Body of pancreas (tissue), 4 donors: Measurements from ENCODE around the gene RNF181. TPM values are rescaled to one million over a fixed set of nuclear protein-coding genes. Genes with fewer than 3 reads are reported as not detected.

ENCODE experiments used
- ATAC-seq: fragments of 150-250 bp; one replicate; pipeline ENCODE4 v1.9.1; 2016
- DNase-seq, 4 donors: peaks; one replicate each; pipeline ENCODE4 v3.0.0-alpha.2; 2019
- H3K27ac ChIP-seq, 4 donors: fragments of 200-600 bp; sonication (generic); 1 replicate in 3 of 4; 2 replicates in 1 of 4; pipeline versions ENCODE4 v1.5.1 to v1.6.1; 2016 to 2019; ENCODE audit warnings: mild to moderate bottlenecking in 1 of 4, mixed read lengths in 1 of 4, moderate library complexity in 1 of 4
- H3K27me3 ChIP-seq, 2 donors: fragments of 200-600 bp; sonication (generic); one replicate each; pipeline ENCODE4 v1.6.0; 2016; ENCODE audit warnings: mild to moderate bottlenecking in 1 of 2
- H3K36me3 ChIP-seq, 2 donors: fragments of 200-600 bp; sonication (generic); replicated peaks in 1 of 2; 2 replicates each; pipeline ENCODE4 v1.5.1; 2016; ENCODE audit warnings: low read depth in 2 of 2; ENCODE audit not compliant: insufficient read depth in 1 of 2
- H3K4me1 ChIP-seq: fragments of 200-600 bp; sonication (generic); one replicate; pipeline ENCODE4 v1.6.0; 2016
- H3K4me3 ChIP-seq, 2 donors: fragments of 200-600 bp; sonication (generic); 1 replicate in 1 of 2; 2 replicates in 1 of 2; pipeline ENCODE4 v1.5.1; 2016 to 2019
- H3K9me3 ChIP-seq, 3 donors: fragments of 200-600 bp; sonication (generic); 1 replicate in 2 of 3; 2 replicates in 1 of 3; pipeline ENCODE4 v1.5.1; 2016
- POLR2A ChIP-seq, 3 donors: fragments of 450-650 bp; IDR thresholded peaks; one replicate each; pipeline ENCODE4 v1.6.1; 2016; ENCODE audit warnings: antibody characterized with exemption in 3 of 3, mild to moderate bottlenecking in 2 of 3
- WGBS, 2 donors: methylation state at CpG; one replicate each; pipeline ENCODE4 v1.1.5; 2017; 5-methylcytosine and 5-hydroxymethylcytosine counted together
- intact Hi-C: fragments of 100-400 bp; cut with DNase I; formaldehyde crosslinking; loops from one replicate; pipeline ENCODE4 v1.15.1; 2023
- total RNA-seq, 2 donors: library from RNA; depleted of rRNA; stranded (reverse); fragments of >200 nt; gene quantifications; one replicate each; pipeline ENCODE4 v1.1.0, GENCODE V29; 2016
- TF ChIP-seq, protein P1 (sequence below), 7 experiments: fragments of 450-650 bp in 4 of 7; fragments of 200-600 bp in 3 of 7; sonication (generic) in 3 of 7; IDR thresholded peaks; one replicate each; pipeline ENCODE4 v1.5.1; 2016 to 2019; ENCODE audit warnings: antibody characterized with exemption in 7 of 7

The RNF181 gene
- total RNA-seq, 2 donors from 2014 or later, result 54.4 to 89.5 TPM

DNA sequence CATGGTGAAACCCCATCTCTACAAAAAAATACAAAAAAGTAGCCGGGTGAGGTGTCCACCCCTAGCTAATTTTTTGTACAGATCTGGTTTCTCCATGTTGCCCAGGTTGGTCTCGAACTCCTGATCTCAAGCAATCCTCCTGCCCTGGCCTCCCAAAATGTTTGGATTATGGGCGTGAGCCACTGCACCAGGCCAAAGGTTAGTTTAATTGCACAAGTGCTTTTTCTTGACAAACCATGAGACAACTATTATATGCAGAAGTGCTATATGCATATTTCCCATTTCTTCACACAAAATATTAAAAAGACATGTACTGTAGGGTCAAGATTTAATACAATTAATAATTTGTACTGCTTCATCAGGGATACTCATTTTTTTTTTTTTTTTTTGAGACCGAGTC lies 29.3 kb upstream of the RNF181 start:
- Histone ChIP-seq H3K27me3 (no peaks in the 10 kb centered on the region), H3K4me1 (no peaks in the 10 kb centered on the region), H3K4me3 (no peak overlapping the region), H3K27ac (no peak overlapping the region), H3K36me3 (no peaks in the 10 kb centered on the region), H3K9me3 (no peaks in the 10 kb centered on the region)
- ATAC-seq, result no peak
- TF ChIP-seq, protein P1, sequence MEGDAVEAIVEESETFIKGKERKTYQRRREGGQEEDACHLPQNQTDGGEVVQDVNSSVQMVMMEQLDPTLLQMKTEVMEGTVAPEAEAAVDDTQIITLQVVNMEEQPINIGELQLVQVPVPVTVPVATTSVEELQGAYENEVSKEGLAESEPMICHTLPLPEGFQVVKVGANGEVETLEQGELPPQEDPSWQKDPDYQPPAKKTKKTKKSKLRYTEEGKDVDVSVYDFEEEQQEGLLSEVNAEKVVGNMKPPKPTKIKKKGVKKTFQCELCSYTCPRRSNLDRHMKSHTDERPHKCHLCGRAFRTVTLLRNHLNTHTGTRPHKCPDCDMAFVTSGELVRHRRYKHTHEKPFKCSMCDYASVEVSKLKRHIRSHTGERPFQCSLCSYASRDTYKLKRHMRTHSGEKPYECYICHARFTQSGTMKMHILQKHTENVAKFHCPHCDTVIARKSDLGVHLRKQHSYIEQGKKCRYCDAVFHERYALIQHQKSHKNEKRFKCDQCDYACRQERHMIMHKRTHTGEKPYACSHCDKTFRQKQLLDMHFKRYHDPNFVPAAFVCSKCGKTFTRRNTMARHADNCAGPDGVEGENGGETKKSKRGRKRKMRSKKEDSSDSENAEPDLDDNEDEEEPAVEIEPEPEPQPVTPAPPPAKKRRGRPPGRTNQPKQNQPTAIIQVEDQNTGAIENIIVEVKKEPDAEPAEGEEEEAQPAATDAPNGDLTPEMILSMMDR (IDR thresholded peaks at IDR 0.05), result no peak
- TF ChIP-seq POLR2A (IDR thresholded peaks at IDR 0.05), result no peak
- 85% methylated on average over 4 of the region's 4 CpGs for WGBS, 2 donors
- no peak for DNase-seq
- intact Hi-C loops, result no loop called here

DNA sequence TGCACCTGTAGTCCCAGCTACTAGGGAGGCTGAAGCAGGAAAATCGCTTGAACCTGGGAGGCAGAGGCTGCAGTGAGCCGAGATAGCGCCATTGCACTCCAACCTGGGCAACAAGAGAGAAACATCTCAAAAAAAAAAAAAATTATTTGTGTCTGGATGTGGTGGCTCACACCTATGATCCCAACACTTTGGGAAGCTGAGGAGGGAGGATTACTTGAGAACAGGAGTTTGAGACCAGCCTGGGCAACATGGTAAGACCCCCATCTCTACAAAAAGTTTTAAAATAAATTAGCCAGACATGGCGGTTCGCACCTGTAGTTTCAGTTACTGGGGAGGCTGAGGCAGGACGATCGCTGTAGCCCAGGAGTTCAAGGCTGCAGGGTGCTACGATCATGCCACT lies 19.8 kb upstream of the RNF181 start:
- H3K36me3 ChIP-seq, result no peaks in the 10 kb centered on the region
- H3K4me3 ChIP-seq, result no peak overlapping the region
- intact Hi-C loops, result no loop called here
- TF ChIP-seq, protein P1 (IDR thresholded peaks at IDR 0.05), result no peak
- no peak for TF ChIP-seq POLR2A (IDR thresholded peaks at IDR 0.05)
- no peak overlapping the region for H3K27ac ChIP-seq
- 70 to 80% methylated on average over 8 of the region's 8 CpGs for WGBS, 2 donors
- ATAC-seq (no peak), DNase-seq (no peak)
- H3K9me3 ChIP-seq, result no peaks in the 10 kb centered on the region
- peaks cover 29% of the 10 kb centered on the region for H3K4me1 ChIP-seq
- H3K27me3 ChIP-seq, result no peaks in the 10 kb centered on the region

DNA sequence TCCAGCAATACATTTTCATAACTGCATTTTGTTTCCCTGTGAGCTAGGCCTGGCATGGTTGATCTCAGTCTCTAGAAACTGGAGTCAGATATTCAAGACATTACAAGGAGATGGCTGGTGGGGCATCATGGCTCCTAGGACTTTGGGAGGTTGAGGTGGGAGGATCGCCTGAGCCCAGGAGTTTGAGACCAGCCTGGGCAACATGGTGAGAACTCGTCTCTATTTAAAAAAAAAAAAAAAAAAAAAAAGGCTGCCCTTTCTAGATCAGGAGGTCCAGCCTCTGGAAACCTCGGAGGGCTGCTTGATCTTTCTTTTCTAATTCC lies 18.5 kb upstream of the RNF181 start:
- whole genome bisulfite sequencing, 2 donors, result 5 to 18% methylated on average over 3 of the region's 3 CpGs
- H3K4me3 ChIP-seq, result no peak overlapping the region
- no peaks in the 10 kb centered on the region for H3K9me3 ChIP-seq
- H3K27me3 ChIP-seq, result no peaks in the 10 kb centered on the region
- peaks cover 29% of the 10 kb centered on the region for H3K4me1 ChIP-seq
- peak overlapping the region; percentile 84 to 94 (median 86) for H3K27ac ChIP-seq
- DNase-seq, result no peak
- H3K36me3 ChIP-seq, result peaks cover 0 to 4% of the 10 kb centered on the region in 2 donors
- intact Hi-C loops, result no loop called here
- TF ChIP-seq, protein P1 (IDR thresholded peaks at IDR 0.05), result no peak
- no peak for TF ChIP-seq POLR2A (IDR thresholded peaks at IDR 0.05)
- no peak for ATAC-seq

DNA sequence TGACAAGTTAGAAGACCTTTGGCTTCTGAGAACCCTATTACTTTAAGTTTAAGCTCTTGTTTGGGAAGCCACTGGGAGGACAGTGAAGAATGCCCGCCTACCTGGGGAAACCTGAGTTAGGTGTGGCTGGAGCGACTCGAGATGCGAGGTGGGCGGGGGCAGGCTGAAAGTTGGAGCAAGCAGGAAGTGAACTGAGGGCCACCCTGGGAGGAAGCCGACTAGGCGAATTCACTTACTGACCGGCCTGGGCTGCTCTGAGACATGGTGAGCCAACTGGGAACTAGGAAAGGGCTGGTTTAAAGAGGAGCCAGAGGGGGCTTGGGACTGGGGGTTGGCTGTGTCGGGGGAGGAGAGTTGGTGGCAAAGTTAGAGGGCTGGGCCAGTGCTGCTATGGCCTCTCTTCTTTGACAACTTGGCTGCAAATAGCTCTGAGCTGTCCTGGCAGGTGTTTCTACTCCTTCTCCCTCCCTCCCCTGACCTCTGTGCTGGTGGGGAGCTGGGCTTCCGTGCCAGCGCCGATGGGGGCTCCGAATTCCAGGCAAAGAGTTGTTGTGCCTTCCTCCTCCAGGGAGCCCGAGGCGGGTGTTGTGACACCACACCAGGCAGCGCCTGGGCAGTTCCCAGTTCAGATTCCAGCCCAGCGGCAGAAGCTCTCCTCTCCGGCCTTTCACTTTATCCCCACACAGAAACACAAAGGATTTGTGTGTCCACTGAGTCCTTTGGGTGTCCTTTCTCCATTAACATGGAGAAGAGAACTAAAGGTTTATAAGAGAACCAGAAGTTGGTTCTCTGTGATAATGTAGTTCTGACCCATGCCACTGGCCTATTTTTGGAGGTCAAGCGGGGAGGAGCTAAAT lies 17.9 kb upstream of the RNF181 start, which contains the start of gene VAMP8:
VAMP8 (plus strand) TSS at position 201 of the 857 bp plus-strand sequence; CDS start at position 262, 61 bp downstream.
- peak; percentile 83 to 90 (median 88) for DNase-seq
- intact Hi-C loops, result no loop called here
- peak within 1 kb of the TSS; percentile 41 to 53 for H3K4me3 ChIP-seq
- no peaks in the 10 kb centered on the region for H3K27me3 ChIP-seq
- H3K27ac ChIP-seq, result peak within 1 kb of the TSS; percentile 84 to 94 (median 86)
- H3K36me3 ChIP-seq, result peaks cover 0 to 4% of the 10 kb centered on the region in 2 donors
- peaks cover 29% of the 10 kb centered on the region for H3K4me1 ChIP-seq
- WGBS, 2 donors, result 5 to 8% methylated on average over 15 to 19 of the region's 19 CpGs
- TF ChIP-seq, protein P1 (IDR thresholded peaks at IDR 0.05), result no peak
- TF ChIP-seq POLR2A (IDR thresholded peaks at IDR 0.05), result peak in 2 of 3 donors; percentile 55 to 68
- peak; percentile 88 for ATAC-seq
- H3K9me3 ChIP-seq, result no peaks in the 10 kb centered on the region
